Activated CD4-positive, alpha-beta T cell treated with anti-CD3 and anti-CD28 coated beads for 1 hour (primary cell): ENCODE measurements around the gene GZF1.

Experiments used
- DNase-seq: peaks from one replicate; pipeline ENCODE4 v3.0.0-alpha.2; 2020

Gene GZF1

DNA sequence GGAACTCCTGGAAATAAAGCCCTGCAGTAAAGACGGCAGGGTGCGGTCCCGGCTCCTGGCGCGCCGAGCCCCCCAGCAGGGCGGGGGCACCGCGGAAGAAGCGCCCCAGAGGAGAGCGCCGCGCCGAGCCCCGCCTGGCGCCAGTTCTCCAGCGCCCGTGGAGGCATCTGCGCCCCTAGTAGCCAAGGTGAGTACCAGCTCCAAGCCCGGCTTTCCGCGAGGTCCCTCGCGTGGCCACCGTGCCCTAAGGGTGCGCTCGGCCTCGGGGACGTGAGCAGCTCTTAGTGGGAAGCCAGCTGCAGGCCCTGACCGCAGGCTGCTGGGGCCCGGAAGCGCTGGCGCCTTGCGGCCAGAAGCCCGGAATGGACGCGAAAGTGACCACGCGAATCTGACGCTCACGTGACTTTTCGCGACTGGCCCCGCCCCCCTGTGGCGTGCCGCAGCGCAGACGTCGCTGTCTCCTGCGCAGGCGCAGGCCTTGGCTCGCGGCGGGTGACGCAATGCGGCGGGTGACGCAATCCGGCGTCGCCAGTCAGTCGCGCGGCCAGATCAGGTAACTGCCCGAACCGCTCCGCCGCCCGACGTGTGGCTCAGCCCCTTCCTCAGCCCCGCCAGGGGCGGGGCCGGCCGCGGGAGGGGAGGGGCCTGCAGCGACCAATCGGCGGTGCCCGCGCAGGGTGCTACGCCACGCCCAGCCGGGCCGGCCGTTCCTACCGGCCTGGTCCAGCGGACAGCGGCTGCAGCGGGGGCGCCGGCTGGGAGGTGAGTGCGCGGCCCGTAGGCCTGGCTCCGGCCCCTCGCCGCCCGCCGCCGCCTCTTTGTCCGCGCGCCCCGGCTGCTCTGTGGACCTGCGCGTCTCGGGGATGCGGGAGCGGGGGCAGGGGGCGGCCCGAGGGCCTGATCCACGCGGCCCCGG lies at the start of gene GZF1:
TSS of gene GZF1 (plus strand) at position 707 of the 916 bp plus-strand sequence. CDS start 2,202 bp downstream, outside the sequence.
- DNase-seq: peak; percentile 98

GRCh38 chr20:23313271-23313670 lies 48.7 kb upstream of the GZF1 start:
- DNase-seq: no peak

DNA sequence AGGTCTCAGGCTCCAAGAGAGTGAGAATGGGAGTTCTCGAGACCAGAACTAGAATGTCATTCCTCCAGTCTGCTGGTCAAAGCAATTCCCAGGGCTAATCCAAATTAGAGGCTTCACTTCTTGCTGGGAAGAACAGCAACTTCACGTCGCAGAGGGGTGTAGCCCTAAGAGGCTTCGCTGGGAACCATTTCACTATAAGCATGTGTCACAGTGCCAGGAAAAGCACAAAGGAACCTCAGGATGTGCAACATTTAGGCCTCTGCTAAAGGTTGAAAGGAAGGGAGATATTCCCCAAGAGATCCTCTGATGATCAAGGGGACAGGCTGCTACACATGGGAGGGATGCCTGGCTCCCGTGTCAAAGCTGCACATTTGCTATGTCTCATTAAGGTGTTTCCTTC lies 47.3 kb upstream of the GZF1 start:
- no peak for DNase-seq

DNA sequence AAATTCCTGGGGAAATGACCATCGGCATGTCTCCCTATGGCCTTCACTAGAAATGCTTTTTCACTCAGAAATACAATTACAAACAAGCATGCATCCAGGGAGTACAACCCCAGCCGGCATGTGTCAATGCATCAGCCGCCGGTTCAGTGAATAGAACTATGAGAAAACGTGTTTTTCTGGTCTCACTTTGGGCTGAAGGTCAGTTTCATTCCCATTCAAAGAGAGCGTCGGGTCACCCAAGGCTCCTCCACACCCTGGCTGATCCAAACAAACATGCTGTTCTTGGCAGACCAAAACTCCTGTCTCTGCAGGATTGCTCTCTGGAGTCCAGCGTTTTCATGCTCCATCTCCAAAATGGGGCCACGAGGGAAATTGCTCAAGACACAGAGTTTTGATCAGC lies 46.9 kb upstream of the GZF1 start:
- no peak for DNase-seq

- no peak for DNase-seq
Observed at GRCh38 chr20:23316626-23317025, 45.4 kb upstream of the GZF1 start.

DNA sequence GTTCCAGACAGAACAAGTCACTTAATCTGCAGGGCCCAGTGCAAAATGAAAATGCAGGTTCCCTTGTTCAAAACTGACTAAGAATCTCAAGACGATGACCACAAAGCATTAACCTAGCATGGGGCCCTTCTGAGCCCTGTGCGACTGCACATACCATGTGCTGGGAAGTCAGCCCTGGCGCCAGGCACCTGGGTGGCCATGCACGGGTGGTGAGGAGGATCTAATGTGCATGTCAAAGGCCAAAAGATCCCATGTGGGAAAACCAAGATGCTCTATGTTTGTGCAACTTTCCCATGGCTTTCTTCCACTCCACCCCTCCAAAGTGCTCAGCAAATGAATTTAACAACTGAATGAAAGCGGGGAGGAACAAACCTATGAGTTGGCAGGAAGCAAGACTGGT lies 44.9 kb upstream of the GZF1 start:
- no peak for DNase-seq

- no peak for DNase-seq
Observed at GRCh38 chr20:23318347-23318746, 43.6 kb upstream of the GZF1 start.

DNA sequence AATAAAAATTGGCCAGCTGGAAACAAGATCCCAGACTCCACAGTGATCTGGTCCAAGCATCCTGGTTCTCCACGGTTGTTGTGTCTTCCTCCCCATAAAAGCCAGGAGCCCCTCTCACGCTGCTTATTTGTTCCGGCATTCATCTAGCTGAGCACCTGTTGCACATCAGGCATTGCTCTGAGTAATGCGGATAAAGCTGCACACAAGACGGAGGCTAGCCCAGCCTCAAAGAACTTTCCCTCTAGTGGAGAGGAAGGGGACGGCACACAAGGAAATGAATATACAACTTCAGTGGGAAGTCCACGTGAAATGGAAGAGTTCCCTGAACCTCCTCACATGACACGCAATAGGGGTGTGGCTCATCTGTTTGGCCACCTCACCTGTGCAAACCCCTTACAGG lies 41.7 kb upstream of the GZF1 start:
- DNase-seq: no peak

DNA sequence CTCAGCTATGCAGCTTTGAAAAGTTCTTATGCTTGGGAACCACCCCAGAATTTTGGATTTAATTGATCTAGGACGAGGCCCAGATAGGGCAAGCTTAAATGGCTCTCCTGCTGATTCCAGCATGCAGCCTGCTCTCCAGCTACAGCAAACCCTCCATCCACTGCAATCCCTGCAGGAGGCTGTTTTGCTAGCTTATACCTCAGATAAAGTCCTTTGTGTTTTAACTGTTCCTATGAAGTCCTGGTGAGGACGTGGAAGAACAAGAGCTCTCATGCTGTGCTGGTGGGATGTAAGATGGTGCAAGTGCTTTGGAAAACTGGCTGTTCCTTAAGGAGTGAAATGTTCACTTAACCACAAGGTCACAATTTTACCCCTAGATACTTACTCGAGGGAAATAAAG lies 36.9 kb upstream of the GZF1 start:
- DNase-seq: no peak

DNA sequence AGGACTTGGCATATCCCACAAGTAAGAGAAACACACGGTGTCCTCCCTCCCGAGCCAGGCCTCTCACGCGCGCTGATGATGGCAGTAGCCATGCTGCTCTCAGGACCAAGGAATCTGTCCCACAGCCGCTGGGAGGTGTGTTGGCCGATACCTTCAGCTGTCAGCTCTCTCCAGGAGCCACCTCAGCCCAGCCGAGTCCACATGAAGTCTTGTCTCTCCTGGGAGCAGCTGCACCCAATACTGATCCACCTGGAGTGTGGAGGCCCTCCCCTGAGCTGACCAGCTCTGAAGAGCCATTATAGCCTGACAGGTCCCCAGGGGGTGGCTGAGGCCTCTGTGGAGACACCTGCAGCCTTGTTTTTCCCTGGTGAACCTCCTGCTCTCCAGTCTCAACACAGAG lies 35.2 kb upstream of the GZF1 start:
- DNase-seq: no peak

DNA sequence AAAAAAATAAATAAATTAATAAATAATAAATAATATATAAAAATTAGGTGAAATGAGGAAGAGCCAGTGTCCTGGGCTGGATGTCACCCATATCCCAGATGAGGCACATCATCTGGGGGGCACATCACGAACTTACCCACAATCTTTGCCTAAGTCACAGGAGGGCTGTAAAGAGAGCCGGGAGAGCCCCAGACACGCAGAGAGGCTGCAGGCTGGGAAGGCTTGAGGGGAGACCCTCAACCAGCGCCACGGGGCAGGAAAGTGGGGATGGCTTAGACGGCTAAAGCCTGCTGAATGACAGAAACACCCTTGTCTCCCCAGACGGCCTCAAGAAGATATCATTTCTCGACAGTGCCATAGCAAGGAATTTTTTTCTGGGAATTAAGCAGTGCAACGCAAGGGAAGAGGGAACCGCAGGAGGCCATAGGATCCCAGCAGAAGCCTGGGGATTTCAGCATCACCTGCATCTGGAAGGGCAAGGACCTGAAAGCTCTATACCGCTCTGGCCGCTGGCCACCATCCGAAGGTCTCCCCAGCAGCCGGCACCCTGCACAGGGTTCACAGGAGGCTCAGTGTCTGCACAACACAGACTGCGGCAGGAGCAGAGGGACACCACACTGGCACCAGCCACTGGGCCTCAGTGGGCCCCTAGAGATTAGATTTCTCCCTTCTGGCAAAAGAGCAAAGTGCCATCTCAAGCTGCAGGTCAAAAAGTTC lies 34.2 kb upstream of the GZF1 start:
- no peak for DNase-seq

DNA sequence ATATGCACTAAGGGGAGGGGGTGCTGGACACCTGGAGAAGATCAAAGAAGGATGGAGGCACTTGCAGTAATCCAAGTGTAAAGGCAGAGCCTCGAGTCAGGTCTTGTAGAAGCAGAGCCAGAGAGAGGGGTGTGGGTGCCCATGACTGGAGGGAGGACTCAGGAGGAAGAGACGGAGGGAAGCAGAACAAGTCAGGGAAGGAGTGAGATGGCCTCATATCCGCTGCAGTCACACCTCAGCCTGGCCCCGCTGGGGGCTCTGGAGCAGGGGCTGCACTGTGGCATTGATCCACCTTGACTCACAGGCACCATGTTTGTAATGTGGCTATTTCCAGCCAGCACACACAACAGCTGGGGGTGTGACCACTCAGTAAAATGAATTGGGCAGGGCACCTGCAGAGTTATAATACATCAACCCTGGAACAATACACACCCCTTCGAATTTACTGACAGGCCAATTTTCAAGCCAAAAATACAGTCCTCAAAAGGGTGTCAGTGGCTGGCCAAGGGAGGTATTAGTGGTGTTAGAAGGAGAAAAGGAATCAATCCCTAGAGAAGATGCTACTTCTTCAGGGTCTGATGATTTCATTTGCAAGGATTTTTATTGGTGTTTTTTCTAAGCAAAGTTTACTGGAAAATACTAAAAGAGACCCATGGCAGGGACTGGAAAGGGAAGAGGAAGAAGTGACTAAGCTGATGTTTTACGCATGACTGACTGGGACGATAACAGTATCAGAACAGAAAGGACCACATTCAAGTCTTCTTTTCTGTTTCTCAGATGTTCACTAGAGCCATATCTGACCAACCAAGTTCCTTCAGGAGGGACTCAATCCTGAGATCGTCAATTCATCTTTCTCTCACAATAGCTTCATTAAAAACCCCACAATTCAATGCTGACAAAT lies 30.3 kb upstream of the GZF1 start:
- no peak for DNase-seq

DNA sequence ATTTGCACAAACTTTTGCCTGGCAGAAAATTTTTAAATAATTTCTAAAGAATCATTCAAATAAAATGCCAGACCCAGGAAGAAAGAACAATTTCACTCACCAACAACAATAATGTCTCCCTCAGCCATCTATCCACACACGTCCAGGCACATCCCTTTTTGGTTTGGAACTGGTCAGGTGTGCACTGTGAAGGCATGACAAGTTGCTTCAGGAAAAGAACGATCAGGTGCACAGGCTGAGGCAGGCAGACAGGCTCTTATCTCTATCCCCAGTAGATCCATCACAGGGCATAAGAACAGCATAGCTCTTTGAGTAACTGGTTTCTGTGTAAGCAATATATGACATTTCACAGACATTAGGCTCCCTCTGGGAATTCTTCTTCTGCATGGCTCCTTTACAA lies 29.5 kb upstream of the GZF1 start:
- no peak for DNase-seq

GRCh38 chr20:23334111-23334510 lies 27.9 kb upstream of the GZF1 start:
- DNase-seq: no peak

- no peak for DNase-seq
Observed at GRCh38 chr20:23335521-23335920, 26.5 kb upstream of the GZF1 start.

DNA sequence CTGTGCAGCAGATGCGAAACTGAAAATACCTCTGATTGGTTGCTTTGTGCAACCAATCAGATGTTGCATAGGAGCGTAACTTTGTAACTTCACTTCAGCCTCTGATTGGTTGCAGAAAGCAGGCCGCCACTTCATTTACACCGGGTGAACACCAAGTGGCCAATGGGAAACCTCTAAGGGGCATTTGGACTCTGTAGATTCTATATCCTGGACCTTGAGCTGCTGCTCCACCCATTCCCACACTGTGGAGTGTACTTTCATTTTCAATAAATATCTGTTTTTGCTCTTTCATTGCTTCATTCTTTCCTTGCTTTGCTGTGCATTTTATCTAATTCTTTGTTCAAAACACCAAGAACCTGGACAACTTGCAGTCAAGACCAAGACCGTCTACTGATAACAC lies 25.5 kb upstream of the GZF1 start:
- no peak for DNase-seq

- no peak for DNase-seq
Observed at GRCh38 chr20:23337312-23337711, 24.7 kb upstream of the GZF1 start.

DNA sequence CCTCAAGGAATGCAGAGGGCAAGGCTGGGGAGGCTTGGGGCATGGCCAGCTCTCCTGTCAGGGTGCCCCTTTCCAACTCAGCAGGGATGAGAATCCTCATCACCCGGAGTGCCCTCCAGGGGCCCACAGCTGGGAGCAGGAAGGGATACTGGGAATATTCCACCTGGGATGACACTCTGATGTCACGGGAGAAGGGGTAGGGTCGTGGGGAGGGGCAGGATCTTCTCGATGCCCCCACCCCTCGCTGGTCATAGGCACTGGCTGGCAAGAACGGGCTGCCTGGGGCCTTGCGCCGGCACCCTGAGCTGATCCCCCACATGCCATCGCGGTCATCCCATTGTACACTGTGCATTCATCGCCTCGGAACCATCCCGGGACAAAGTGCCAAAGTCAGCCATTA lies 22.0 kb upstream of the GZF1 start:
- DNase-seq: no peak

DNA sequence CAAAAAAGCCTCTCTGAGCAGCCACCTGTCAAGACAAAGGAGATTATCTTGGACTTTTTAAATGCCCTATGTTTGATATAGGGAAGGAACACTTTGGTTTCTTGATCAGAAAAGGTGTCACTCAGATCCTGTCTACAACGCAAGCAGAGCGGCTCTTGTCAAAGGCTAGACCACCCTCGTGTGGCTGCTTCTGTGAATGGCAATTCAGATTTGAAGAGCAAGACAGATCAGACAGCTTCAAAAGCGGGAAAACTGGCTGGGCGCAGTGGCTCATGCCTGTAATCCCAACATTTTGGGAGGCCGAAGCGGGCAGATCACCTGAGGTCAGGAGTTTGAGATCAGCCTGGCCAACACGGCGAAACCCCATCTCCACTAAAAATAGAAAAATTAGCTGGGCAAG lies 21.5 kb upstream of the GZF1 start:
- DNase-seq: no peak

DNA sequence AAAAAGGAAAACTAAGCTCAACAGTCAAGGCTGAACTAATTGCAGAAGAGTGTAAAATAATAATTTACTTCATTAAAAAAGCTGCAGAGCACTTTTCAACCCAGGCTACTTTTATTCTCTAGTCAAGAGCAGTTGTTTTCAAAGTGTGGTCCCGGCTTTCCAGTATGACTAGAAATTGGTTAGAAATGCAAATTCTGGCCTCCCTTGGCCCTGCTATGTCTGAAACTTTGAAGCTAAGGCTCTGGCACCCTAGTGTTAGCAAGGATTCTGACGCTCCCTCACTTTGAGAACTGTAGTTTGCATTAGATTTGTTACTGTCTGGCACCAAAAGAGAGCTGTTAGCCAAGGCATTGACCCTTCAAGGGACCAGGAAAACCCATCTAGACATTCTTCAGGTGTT lies 20.9 kb upstream of the GZF1 start:
- no peak for DNase-seq

- no peak for DNase-seq
Observed at GRCh38 chr20:23343590-23343989, 18.4 kb upstream of the GZF1 start.

GRCh38 chr20:23344336-23344735 lies 17.6 kb upstream of the GZF1 start:
- DNase-seq: no peak

DNA sequence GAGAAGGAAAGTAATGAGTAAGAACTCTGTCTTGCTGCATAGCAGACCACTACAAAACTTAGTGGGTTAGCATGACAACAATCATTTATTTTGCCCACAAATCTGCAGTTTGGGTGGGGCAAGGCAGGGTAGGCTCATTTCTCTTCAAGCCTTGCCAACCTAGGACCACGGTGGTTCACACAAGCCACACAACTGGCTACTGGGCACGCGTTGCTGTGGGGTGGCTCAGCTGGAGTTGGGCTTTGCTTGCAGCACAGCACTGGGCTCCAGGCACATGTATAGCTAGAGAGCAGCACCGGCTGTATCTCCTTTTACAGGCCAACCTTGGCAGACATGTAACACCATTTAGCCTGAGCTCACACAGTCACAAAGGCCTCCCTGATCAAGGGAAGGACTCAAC lies 16.0 kb upstream of the GZF1 start:
- DNase-seq: no peak
